AG04449 (cell line): Measurements from ENCODE around the gene RAPGEF2.

Experiments used
- CTCF ChIA-PET: fragments of 350-600 bp; formaldehyde crosslinking; extraction: SDS; loops from one replicate; lab custom pipeline; 2021; ENCODE audit warnings: antibody characterized with exemption; lab: Yijun Ruan, JAX
- POLR2A ChIA-PET: fragments of 400-600, 350-600 bp; formaldehyde crosslinking; extraction: SDS; loops from one replicate; lab custom pipeline; 2020; ENCODE audit warnings: antibody characterized with exemption, inconsistent platforms; lab: Yijun Ruan, JAX
- DNase-seq: peaks from one replicate; pipeline ENCODE4 v3.0.0-alpha.2; 2010; ENCODE audit warnings: low read depth, low spot score
- H3K4me3 ChIP-seq: 2 replicates; pipeline ENCODE4 v1.5.1; 2011; ENCODE audit warnings: low read depth, mild to moderate bottlenecking, control low read depth, low read length
- TF ChIP-seq, protein P1 (sequence below): IDR thresholded peaks from one replicate; pipeline ENCODE4 v1.5.1; 2011; ENCODE audit warnings: mild to moderate bottlenecking, moderate library complexity, low read length, control low read depth, inconsistent platforms; ENCODE audit not compliant: insufficient read depth; ENCODE audit errors: missing control alignments

RAPGEF2 gene

DNA sequence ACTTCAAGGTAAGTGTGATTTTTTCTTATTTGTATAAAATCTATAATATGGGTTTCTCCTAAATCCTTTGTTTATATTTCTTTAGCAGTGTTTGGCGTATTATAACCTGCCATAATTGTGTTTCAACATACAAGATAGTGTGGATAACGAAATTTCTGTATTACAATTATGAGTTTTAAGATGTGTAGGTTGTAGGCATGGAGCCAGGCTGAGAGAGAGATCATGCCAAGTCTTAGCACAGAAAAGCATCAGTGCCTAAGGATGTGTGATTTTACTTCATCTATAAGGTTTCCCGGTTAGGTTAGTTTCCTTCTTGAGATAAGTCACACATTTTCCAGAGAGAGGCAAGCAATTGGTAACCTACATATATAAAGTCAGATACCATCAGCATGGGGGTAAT is 161.2 kb downstream of the RAPGEF2 start:
- TF ChIP-seq, protein P1, sequence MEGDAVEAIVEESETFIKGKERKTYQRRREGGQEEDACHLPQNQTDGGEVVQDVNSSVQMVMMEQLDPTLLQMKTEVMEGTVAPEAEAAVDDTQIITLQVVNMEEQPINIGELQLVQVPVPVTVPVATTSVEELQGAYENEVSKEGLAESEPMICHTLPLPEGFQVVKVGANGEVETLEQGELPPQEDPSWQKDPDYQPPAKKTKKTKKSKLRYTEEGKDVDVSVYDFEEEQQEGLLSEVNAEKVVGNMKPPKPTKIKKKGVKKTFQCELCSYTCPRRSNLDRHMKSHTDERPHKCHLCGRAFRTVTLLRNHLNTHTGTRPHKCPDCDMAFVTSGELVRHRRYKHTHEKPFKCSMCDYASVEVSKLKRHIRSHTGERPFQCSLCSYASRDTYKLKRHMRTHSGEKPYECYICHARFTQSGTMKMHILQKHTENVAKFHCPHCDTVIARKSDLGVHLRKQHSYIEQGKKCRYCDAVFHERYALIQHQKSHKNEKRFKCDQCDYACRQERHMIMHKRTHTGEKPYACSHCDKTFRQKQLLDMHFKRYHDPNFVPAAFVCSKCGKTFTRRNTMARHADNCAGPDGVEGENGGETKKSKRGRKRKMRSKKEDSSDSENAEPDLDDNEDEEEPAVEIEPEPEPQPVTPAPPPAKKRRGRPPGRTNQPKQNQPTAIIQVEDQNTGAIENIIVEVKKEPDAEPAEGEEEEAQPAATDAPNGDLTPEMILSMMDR, result no peak

DNA sequence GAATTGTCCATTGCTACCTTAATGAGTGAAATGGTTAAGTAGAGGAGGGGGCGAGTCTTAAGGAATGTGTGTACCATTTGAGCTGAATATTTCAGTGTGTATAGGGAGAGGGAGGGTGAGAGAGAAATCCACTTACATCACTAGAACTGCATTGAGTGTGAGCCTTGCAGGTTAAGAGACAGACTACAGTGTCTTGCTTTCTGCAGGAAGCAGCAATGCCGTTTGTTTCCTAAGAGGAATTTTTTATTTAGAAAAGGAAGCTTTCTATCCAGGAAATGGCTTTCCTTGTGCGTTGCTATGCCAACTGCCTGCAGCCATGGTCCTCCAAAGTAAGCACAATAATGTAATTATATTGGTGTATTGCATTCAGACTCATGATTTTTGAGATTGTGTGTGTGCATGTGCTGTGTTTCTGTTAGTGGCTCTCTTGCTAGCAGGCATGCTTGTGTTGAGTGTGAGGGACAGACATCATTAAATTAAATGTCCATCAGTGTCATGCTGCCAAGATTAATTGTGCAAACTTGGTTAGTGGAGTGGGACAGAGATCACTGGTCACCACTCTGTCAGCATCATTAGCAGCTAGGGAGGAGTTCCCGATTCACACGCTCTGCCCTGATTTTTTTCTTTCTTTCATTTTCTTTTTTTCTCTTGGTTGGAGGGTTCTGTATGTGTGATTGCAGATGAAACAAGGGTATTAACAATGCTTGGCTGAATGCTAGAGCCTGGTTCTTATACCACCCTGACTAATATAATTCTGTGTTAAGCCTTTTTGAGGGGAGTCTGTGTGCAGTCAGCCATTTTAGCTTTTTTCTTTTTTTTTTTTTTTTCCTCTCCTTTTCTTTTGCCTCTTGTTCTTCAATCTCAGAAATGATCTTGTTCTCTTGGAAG is 164.3 kb downstream of the RAPGEF2 start:
- TF ChIP-seq, protein P1, result no peak
- no peak overlapping the region for H3K4me3 ChIP-seq
- DNase-seq, result no peak
- ChIA-PET CTCF (interaction anchor here (0.9 to 1.3 kb wide), 6 partner anchors 11 to 63 kb away, joined by 3 to 5 read pairs (median 4); no protein-coding TSS in a partner anchor), POLR2A (no interaction called here)

More for the DNA sequence above, 161.2 kb downstream of the RAPGEF2 start:
- no peak overlapping the region for H3K4me3 ChIP-seq
- POLR2A ChIA-PET, result no interaction called here
- CTCF ChIA-PET, result no interaction called here
- no peak for DNase-seq

DNA sequence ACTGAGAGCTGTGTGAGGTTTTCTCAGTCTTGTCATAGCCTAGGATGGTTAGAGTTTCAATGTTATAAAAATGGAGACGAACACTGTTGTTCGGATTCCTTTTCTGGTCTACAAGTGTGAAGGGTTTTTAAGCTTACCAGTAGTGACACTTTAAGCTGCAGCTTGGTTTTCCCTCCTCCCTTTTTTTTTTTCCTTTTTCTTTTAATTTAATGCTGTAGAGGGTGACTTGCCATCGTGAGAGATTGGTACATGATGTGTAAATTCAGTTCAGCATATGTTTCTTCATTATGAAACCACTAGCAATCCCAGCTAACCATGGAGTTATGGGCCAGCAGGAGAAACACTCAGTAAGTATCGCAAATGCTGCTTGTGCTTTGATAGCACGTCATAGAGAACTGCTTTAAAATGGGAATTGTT is 165.0 kb downstream of the RAPGEF2 start:
- ChIA-PET CTCF (interaction anchor here (1.1 kb wide), 3 partner anchors 12 to 40 kb away, joined by 3 to 5 read pairs (median 4); no protein-coding TSS in a partner anchor), POLR2A (no interaction called here)
- TF ChIP-seq, protein P1, result no peak
- no peak overlapping the region for H3K4me3 ChIP-seq
- no peak for DNase-seq

DNA sequence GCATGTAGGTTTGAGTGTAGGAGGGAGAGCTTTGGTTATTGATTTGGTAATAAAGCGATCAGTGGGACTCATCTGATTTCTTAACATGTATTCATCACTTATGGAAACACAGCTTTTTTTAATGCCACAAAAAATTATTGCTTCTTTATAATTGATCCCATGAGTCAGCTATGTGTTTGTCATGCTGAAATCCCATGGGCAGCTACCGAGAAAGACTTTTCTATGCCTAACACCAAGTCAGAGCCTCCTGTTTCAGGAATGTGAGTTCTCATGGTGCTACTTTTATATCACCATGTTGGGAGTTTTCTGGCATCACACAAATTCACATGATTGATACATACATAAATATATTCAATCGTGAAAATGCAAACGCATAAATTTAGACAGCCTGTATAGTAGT is 165.7 kb downstream of the RAPGEF2 start:
- POLR2A ChIA-PET, result no interaction called here
- H3K4me3 ChIP-seq, result no peak overlapping the region
- CTCF ChIA-PET, result interaction anchor here (1.1 kb wide), 1 partner anchor 11 kb away, joined by 4 read pairs; no protein-coding TSS in a partner anchor

DNA sequence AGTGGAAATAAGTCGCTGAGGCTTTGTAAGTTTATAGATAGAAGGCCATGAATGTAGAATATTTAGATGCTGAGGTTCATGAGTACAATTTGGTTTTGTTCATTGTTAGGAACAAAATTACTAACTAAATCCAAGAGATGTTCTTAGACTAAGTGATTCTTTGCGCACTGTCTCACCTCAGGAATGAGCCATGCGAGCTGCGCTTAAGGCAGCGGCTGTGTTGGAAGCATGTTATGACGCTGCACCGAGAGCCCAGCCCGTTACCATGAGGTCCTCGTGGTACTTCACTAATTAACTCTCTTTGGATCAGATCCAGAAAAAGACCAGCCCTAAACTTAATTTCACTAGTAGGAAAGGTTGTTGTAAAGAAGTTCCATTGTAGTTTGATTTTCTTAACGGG is 166.2 kb downstream of the RAPGEF2 start:
- H3K4me3 ChIP-seq, result no peak overlapping the region
- DNase-seq, result no peak
- TF ChIP-seq, protein P1, result no peak
- ChIA-PET CTCF (no interaction called here), POLR2A (no interaction called here)

More for the DNA sequence above, 165.7 kb downstream of the RAPGEF2 start:
- DNase-seq, result no peak
- TF ChIP-seq, protein P1, result no peak

DNA sequence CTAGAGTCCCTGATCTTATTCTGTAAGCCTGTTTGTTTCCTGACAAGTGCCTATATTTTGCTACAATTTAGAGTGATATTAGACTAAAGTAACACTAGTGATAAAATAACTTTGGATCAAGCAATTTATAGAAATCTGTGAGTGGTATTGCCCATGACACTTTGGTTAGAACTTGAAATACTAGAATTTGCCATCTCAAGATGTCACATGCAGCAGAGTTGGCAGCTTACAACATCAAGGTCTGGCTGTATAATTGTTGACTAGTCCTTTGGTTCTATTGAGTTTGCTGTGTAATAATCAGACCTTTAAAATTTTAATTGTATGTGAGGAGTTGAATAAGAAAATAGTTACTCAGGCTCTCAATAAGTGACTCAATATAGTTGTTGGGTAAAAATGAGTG is 167.1 kb downstream of the RAPGEF2 start:
- no peak overlapping the region for H3K4me3 ChIP-seq
- CTCF ChIA-PET, result no interaction called here
- TF ChIP-seq, protein P1, result no peak
- no peak for DNase-seq
- POLR2A ChIA-PET, result no interaction called here
